HepG2 (cell line): ENCODE measurements around the gene PDS5B.

ENCODE experiments used
- MAZ ChIP-seq, 2 experiments: sonication (generic) in 1 of 2; formaldehyde crosslinking in 1 of 2; IDR thresholded peaks; 2 replicates each; pipeline versions ENCODE4 v1.5.0 to v1.6.1; 2012 to 2020; ENCODE audit warnings: low read depth in 2 of 2, mild to moderate bottlenecking in 2 of 2, borderline replicate concordance in 1 of 2, improper control_type of control experiment in 1 of 2, low read length in 1 of 2, missing genetic modification reagents in 1 of 2, moderate library complexity in 1 of 2
- YY1 ChIP-seq: IDR thresholded peaks from 2 replicates; pipeline ENCODE4 v1.6.1; 2011; ENCODE audit warnings: low read length, low read depth, moderate library complexity, mild to moderate bottlenecking; ENCODE audit not compliant: insufficient read depth, insufficient replicate concordance
- TF ChIP-seq, protein P1 (sequence below), 2 experiments: fragments of 450-650 bp in 1 of 2; sonication (generic) in 1 of 2; formaldehyde crosslinking in 1 of 2; IDR thresholded peaks; 2 replicates each; pipeline versions ENCODE4 v1.6.1 to v1.8.0; 2016 to 2022; ENCODE audit warnings: antibody characterized with exemption in 1 of 2, mild to moderate bottlenecking in 1 of 2, missing genetic modification reagents in 1 of 2
- TF ChIP-seq, protein P2 (sequence below): sonication (generic); formaldehyde crosslinking; IDR thresholded peaks from 2 replicates; pipeline ENCODE4 v1.5.0; 2020; ENCODE audit warnings: mild to moderate bottlenecking, missing genetic modification reagents, moderate library complexity
- TF ChIP-seq, protein P3 (sequence below), 2 experiments: IDR thresholded peaks; 2 replicates each; pipeline ENCODE4 v1.6.1; 2011 to 2012; ENCODE audit warnings: low read length in 2 of 2, borderline replicate concordance in 1 of 2, low read depth in 1 of 2, mild to moderate bottlenecking in 1 of 2, moderate library complexity in 1 of 2

DNA sequence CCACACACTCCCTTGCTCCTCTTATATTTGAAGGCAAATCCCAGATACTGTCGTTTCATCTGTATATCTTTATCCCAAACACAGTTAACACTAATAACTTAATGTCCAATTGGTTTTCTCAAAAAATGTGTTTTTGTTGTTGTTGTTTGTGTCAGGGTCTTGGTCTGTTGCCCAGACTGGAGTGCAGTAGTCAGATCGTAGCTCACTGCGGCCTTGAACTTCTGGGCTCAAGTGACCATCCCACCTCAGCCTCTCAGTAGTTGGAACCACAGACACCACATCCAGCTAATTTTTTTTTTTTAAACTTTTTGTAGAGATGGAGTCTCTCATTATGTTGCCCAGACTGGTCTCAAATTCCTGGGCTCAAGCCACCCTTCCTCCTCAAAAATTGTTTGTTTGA, 137.7 kb downstream of the PDS5B start:
- TF ChIP-seq YY1 = no peak
- TF ChIP-seq, protein P1, sequence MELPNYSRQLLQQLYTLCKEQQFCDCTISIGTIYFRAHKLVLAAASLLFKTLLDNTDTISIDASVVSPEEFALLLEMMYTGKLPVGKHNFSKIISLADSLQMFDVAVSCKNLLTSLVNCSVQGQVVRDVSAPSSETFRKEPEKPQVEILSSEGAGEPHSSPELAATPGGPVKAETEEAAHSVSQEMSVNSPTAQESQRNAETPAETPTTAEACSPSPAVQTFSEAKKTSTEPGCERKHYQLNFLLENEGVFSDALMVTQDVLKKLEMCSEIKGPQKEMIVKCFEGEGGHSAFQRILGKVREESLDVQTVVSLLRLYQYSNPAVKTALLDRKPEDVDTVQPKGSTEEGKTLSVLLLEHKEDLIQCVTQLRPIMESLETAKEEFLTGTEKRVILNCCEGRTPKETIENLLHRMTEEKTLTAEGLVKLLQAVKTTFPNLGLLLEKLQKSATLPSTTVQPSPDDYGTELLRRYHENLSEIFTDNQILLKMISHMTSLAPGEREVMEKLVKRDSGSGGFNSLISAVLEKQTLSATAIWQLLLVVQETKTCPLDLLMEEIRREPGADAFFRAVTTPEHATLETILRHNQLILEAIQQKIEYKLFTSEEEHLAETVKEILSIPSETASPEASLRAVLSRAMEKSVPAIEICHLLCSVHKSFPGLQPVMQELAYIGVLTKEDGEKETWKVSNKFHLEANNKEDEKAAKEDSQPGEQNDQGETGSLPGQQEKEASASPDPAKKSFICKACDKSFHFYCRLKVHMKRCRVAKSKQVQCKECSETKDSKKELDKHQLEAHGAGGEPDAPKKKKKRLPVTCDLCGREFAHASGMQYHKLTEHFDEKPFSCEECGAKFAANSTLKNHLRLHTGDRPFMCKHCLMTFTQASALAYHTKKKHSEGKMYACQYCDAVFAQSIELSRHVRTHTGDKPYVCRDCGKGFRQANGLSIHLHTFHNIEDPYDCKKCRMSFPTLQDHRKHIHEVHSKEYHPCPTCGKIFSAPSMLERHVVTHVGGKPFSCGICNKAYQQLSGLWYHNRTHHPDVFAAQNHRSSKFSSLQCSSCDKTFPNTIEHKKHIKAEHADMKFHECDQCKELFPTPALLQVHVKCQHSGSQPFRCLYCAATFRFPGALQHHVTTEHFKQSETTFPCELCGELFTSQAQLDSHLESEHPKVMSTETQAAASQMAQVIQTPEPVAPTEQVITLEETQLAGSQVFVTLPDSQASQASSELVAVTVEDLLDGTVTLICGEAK (IDR thresholded peaks at IDR 0.05) = no peak
- TF ChIP-seq, protein P1 (CRISPR knock-in tag; IDR thresholded peaks at IDR 0.05) = no peak
- TF ChIP-seq, protein P2, sequence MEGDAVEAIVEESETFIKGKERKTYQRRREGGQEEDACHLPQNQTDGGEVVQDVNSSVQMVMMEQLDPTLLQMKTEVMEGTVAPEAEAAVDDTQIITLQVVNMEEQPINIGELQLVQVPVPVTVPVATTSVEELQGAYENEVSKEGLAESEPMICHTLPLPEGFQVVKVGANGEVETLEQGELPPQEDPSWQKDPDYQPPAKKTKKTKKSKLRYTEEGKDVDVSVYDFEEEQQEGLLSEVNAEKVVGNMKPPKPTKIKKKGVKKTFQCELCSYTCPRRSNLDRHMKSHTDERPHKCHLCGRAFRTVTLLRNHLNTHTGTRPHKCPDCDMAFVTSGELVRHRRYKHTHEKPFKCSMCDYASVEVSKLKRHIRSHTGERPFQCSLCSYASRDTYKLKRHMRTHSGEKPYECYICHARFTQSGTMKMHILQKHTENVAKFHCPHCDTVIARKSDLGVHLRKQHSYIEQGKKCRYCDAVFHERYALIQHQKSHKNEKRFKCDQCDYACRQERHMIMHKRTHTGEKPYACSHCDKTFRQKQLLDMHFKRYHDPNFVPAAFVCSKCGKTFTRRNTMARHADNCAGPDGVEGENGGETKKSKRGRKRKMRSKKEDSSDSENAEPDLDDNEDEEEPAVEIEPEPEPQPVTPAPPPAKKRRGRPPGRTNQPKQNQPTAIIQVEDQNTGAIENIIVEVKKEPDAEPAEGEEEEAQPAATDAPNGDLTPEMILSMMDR (CRISPR knock-in tag) = no peak
- TF ChIP-seq MAZ (IDR thresholded peaks at IDR 0.05; ENCODE audit: borderline replicate concordance, low read depth, low read length) = no peak
- TF ChIP-seq MAZ (CRISPR knock-in tag; IDR thresholded peaks at IDR 0.05; ENCODE audit: low read depth) = no peak
- TF ChIP-seq, protein P3, sequence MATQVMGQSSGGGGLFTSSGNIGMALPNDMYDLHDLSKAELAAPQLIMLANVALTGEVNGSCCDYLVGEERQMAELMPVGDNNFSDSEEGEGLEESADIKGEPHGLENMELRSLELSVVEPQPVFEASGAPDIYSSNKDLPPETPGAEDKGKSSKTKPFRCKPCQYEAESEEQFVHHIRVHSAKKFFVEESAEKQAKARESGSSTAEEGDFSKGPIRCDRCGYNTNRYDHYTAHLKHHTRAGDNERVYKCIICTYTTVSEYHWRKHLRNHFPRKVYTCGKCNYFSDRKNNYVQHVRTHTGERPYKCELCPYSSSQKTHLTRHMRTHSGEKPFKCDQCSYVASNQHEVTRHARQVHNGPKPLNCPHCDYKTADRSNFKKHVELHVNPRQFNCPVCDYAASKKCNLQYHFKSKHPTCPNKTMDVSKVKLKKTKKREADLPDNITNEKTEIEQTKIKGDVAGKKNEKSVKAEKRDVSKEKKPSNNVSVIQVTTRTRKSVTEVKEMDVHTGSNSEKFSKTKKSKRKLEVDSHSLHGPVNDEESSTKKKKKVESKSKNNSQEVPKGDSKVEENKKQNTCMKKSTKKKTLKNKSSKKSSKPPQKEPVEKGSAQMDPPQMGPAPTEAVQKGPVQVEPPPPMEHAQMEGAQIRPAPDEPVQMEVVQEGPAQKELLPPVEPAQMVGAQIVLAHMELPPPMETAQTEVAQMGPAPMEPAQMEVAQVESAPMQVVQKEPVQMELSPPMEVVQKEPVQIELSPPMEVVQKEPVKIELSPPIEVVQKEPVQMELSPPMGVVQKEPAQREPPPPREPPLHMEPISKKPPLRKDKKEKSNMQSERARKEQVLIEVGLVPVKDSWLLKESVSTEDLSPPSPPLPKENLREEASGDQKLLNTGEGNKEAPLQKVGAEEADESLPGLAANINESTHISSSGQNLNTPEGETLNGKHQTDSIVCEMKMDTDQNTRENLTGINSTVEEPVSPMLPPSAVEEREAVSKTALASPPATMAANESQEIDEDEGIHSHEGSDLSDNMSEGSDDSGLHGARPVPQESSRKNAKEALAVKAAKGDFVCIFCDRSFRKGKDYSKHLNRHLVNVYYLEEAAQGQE (IDR thresholded peaks at IDR 0.05; ENCODE audit: borderline replicate concordance in 1 of 2, low read depth in 1 of 2, low read length in 2 of 2) = no peak
